ENCODE measurements around the gene ZBTB12. TPM values are rescaled to one million over a fixed set of nuclear protein-coding genes. Genes with fewer than 3 reads are reported as not detected.

ZBTB12 gene
- total and polyA plus RNA-seq, 2 of the 13 experiments (the other 11 are each of a cell fraction or from before 2014, with no cell fraction given), result 4.8 to 6.0 TPM

- TF ChIP-seq ZNF160 (CRISPR knock-in tag; IDR thresholded peaks at IDR 0.05) (0 out of 2 replicates have a peak, but pooled peaks have one; percentile 62), NCOR1 (IDR thresholded peaks at IDR 0.05; ENCODE audit: borderline replicate concordance, low read length) (peak; percentile 43; the same call in 1 of the 2 replicates), MEIS2 (CRISPR knock-in tag; IDR thresholded peaks at IDR 0.05) (peak; percentile 71; the same call in 1 of the 2 replicates), HIVEP1 (CRISPR knock-in tag; IDR thresholded peaks at IDR 0.05) (no peak; the same call in 1 of the 2 replicates), ZBTB8A (CRISPR knock-in tag; IDR thresholded peaks at IDR 0.05; ENCODE audit: borderline replicate concordance, low read depth) (no peak), SKIL (CRISPR knock-in tag; IDR thresholded peaks at IDR 0.05; ENCODE audit: borderline replicate concordance) (peak; percentile 22; the same call in 1 of the 2 replicates), HNRNPUL1 (IDR thresholded peaks at IDR 0.05; ENCODE audit: low read depth, low read length) (no peak), FLYWCH1 (CRISPR knock-in tag; IDR thresholded peaks at IDR 0.05) (no peak), GTF2F1 (IDR thresholded peaks at IDR 0.05; ENCODE audit: low read length) (peak; percentile 93; the same call in 1 of the 2 replicates), HNRNPK (IDR thresholded peaks at IDR 0.05; ENCODE audit: low read depth, low read length, poor library complexity, severe bottlenecking) (peak; percentile 82), ZNF496 (CRISPR knock-in tag; IDR thresholded peaks at IDR 0.05; ENCODE audit: insufficient replicate concordance) (no peak), REL (CRISPR knock-in tag; conservative IDR thresholded peaks at IDR 0.05) (no peak), PCBP1 (IDR thresholded peaks at IDR 0.05; ENCODE audit: borderline replicate concordance, low read depth, low read length) (peak; percentile 91; the same call in 1 of the 2 replicates), RFXANK (CRISPR knock-in tag; IDR thresholded peaks at IDR 0.05) (peak; percentile 87; the same call in 1 of the 2 replicates), ZNF513 (CRISPR knock-in tag; conservative IDR thresholded peaks at IDR 0.05) (no peak; the same call in 1 of the 2 replicates), ZNF777 (CRISPR knock-in tag; IDR thresholded peaks at IDR 0.05) (no peak; the same call in 1 of the 2 replicates), NFE2 (CRISPR knock-in tag; IDR thresholded peaks at IDR 0.05) (no peak), CREM (IDR thresholded peaks at IDR 0.05) (peak; percentile 96), CREM (CRISPR knock-in tag; IDR thresholded peaks at IDR 0.05) (no peak), RBM22 (optimal IDR thresholded peaks at IDR 0.05; ENCODE audit: low read length) (peak; percentile 88), ZNF615 (CRISPR knock-in tag; IDR thresholded peaks at IDR 0.05; ENCODE audit: borderline replicate concordance) (no peak), ATF3 (CRISPR knock-in tag; IDR thresholded peaks at IDR 0.05) (peak; percentile 84), MATR3 (CRISPR knock-in tag; IDR thresholded peaks at IDR 0.05) (no peak), CEBPB (IDR thresholded peaks at IDR 0.05; ENCODE audit: borderline replicate concordance, low read depth, low read length) (no peak), RELA (CRISPR knock-in tag; IDR thresholded peaks at IDR 0.05) (peak; percentile 73; the same call in 1 of the 2 replicates), NKX3-1 (CRISPR knock-in tag; IDR thresholded peaks at IDR 0.05) (peak; percentile 97), JDP2 (CRISPR knock-in tag; IDR thresholded peaks at IDR 0.05; ENCODE audit: borderline replicate concordance) (no peak)
Measured at GRCh38 chr6:31862344-31863235, 39.3 kb downstream of the ZBTB12 start, which contains the start of gene NEU1 (continued).

Data from HepG2 (cell line).